Activated CD8-positive, alpha-beta memory T cell treated with anti-CD3 and anti-CD28 coated beads, Interleukin-2, amount 10 ng/mL, durations not matched to agents 7 days and 5 days (primary cell): ENCODE data around the gene CSAG3. TPM values are rescaled to one million over a fixed set of nuclear protein-coding genes. Genes with fewer than 3 reads are reported as not detected.
"Not testable (repeated sequence)": the region's sequence is repeated elsewhere in the genome, so short reads cannot be mapped to it uniquely, and the experiment has no call there.

Source experiments
- ATAC-seq: fragments of 150-1000 bp; cut with Tn5 transposase; one replicate; pipeline ENCODE4 v1.10.0; 2021; ENCODE audit warnings: moderate library complexity
- CTCF ChIA-PET: fragments of 350-600 bp; sonication (Branson Sonifier 250); formaldehyde crosslinking; loops from one replicate; lab custom pipeline; 2021; ENCODE audit warnings: antibody characterized with exemption; lab: Charles Lee
- DNase-seq: peaks from one replicate; pipeline ENCODE4 v3.0.0-alpha.2; 2020
- H3K27ac Mint-ChIP-seq: one replicate; pipeline ENCODE4 v1.8.0; 2021; ENCODE audit warnings: mild to moderate bottlenecking, mixed read lengths
- H3K27me3 Mint-ChIP-seq: one replicate; pipeline ENCODE4 v1.8.0; 2021; ENCODE audit warnings: mixed read lengths
- H3K36me3 Mint-ChIP-seq: one replicate; pipeline ENCODE4 v1.8.0; 2021; ENCODE audit warnings: mild to moderate bottlenecking, mixed read lengths
- H3K4me1 Mint-ChIP-seq: one replicate; pipeline ENCODE4 v1.8.0; 2021; ENCODE audit warnings: mixed read lengths
- H3K4me3 Mint-ChIP-seq: one replicate; pipeline ENCODE4 v1.8.0; 2021; ENCODE audit warnings: mild to moderate bottlenecking, moderate library complexity, mixed read lengths
- H3K9me3 Mint-ChIP-seq: one replicate; pipeline ENCODE4 v1.8.0; 2022; ENCODE audit warnings: low read depth, mixed read lengths
- total RNA-seq, 2 experiments: library from RNA; stranded (reverse); gene quantifications; one replicate each; pipeline ENCODE4 v1.2.3, GENCODE V29; 2021

CSAG3 gene
- total RNA-seq, 2 experiments from 2014 or later: 1.4 to 1.8 TPM

GRCh38 chrX:152759544-152759943 lies 526 bp downstream of the CSAG3 start:
- H3K4me3 Mint-ChIP-seq, H3K27ac Mint-ChIP-seq, DNase-seq, CTCF ChIA-PET, H3K9me3 Mint-ChIP-seq, ATAC-seq, H3K4me1 Mint-ChIP-seq, H3K36me3 Mint-ChIP-seq, H3K27me3 Mint-ChIP-seq: not testable (repeated sequence)

GRCh38 chrX:152761582-152761981 lies 2.6 kb downstream of the CSAG3 start:
- H3K4me3 Mint-ChIP-seq, H3K36me3 Mint-ChIP-seq, ATAC-seq, H3K4me1 Mint-ChIP-seq, H3K9me3 Mint-ChIP-seq, H3K27me3 Mint-ChIP-seq, DNase-seq, H3K27ac Mint-ChIP-seq, CTCF ChIA-PET: not testable (repeated sequence)

GRCh38 chrX:152766562-152766961 lies 7.5 kb downstream of the CSAG3 start:
- CTCF ChIA-PET, H3K27me3 Mint-ChIP-seq: not testable (repeated sequence)

GRCh38 chrX:152769549-152770289 lies 10.7 kb downstream of the CSAG3 start, which contains the start of gene MAGEA6:
Gene MAGEA6 (minus strand): TSS chrX:152769689. CDS start chrX:152767650, 2,039 bp downstream.
- H3K9me3 Mint-ChIP-seq, H3K27me3 Mint-ChIP-seq, H3K27ac Mint-ChIP-seq, H3K36me3 Mint-ChIP-seq, DNase-seq, H3K4me1 Mint-ChIP-seq, H3K4me3 Mint-ChIP-seq, ATAC-seq, CTCF ChIA-PET: not testable (repeated sequence)

More at GRCh38 chrX:152766562-152766961, 7.5 kb downstream of the CSAG3 start:
- not testable (repeated sequence) for H3K36me3 Mint-ChIP-seq, ATAC-seq, DNase-seq, H3K27ac Mint-ChIP-seq, H3K4me3 Mint-ChIP-seq, H3K4me1 Mint-ChIP-seq, H3K9me3 Mint-ChIP-seq

- CTCF ChIA-PET: not testable (repeated sequence)
Measured at GRCh38 chrX:152787062-152787461, 28.0 kb downstream of the CSAG3 start.

GRCh38 chrX:152798945-152799344 lies 39.9 kb downstream of the CSAG3 start:
- Mint-ChIP-seq H3K4me1 (no peaks in the 10 kb centered on the region), H3K36me3 (no peaks in the 10 kb centered on the region), H3K27me3 (peaks cover 13% of the 10 kb centered on the region), H3K9me3 (no peaks in the 10 kb centered on the region), H3K27ac (no peak overlapping the region), H3K4me3 (no peak overlapping the region)
- no peak for ATAC-seq
- no peak for DNase-seq
- CTCF ChIA-PET: no interaction called here

More at GRCh38 chrX:152787062-152787461, 28.0 kb downstream of the CSAG3 start:
- H3K9me3 Mint-ChIP-seq, H3K27me3 Mint-ChIP-seq, H3K27ac Mint-ChIP-seq, DNase-seq, H3K4me3 Mint-ChIP-seq, H3K36me3 Mint-ChIP-seq, H3K4me1 Mint-ChIP-seq: not testable (repeated sequence)
- peak; percentile 42 for ATAC-seq

- H3K4me1 Mint-ChIP-seq: peaks cover 3% of the 10 kb centered on the region
- no peaks in the 10 kb centered on the region for H3K36me3 Mint-ChIP-seq
- CTCF ChIA-PET: no interaction called here
- no peak for ATAC-seq
- no peaks in the 10 kb centered on the region for H3K9me3 Mint-ChIP-seq
- no peak overlapping the region for H3K4me3 Mint-ChIP-seq
- H3K27me3 Mint-ChIP-seq: peaks cover 14% of the 10 kb centered on the region
- no peak for DNase-seq
- H3K27ac Mint-ChIP-seq: no peak overlapping the region
Measured at GRCh38 chrX:152806035-152806434, 47.0 kb downstream of the CSAG3 start.

Other genes starting within 250 kb of the CSAG3 start
- gene GABRQ, start 121.3 kb upstream of the CSAG3 start, total RNA-seq: not detected
- not detected for gene MAGEA3, start 60.4 kb upstream of the CSAG3 start, total RNA-seq
- 1 to 10 TPM in 1 of 2 experiments, under 1 TPM in 1; 0.47 to 2.7 TPM for gene CSAG2, start 49.9 kb upstream of the CSAG3 start, total RNA-seq
- not detected for gene MAGEA2B, start 44.6 kb upstream of the CSAG3 start, total RNA-seq
- gene CSAG1, start 25.5 kb upstream of the CSAG3 start, total RNA-seq: not detected
- gene MAGEA12, start 25.5 kb upstream of the CSAG3 start, total RNA-seq: not detected
- not detected for gene MAGEA2, start 5.4 kb upstream of the CSAG3 start, total RNA-seq
- gene MAGEA6, start 10.5 kb downstream of the CSAG3 start, total RNA-seq: not detected
- 1 to 10 TPM; 5.9 to 8.7 TPM for gene CETN2, start 71.5 kb downstream of the CSAG3 start, total RNA-seq
- gene NSDHL, start 71.8 kb downstream of the CSAG3 start, total RNA-seq: 10 to 100 TPM; 16.3 to 24.8 TPM
- gene ZNF185, start 138.8 kb downstream of the CSAG3 start, total RNA-seq: under 1 TPM; 0.91 to 0.93 TPM
- gene PNMA5, start 234.9 kb downstream of the CSAG3 start, total RNA-seq: under 1 TPM in 1 of 2 experiments, not detected in 1; 0.15 TPM